ENCODE data around the gene CFH. TPM values are rescaled to one million over a fixed set of nuclear protein-coding genes. Genes with fewer than 3 reads are reported as not detected.

CFH gene
- total and polyA plus RNA-seq, 8 donors, result 3.3 to 25.7 (median 7.4) TPM

DNA sequence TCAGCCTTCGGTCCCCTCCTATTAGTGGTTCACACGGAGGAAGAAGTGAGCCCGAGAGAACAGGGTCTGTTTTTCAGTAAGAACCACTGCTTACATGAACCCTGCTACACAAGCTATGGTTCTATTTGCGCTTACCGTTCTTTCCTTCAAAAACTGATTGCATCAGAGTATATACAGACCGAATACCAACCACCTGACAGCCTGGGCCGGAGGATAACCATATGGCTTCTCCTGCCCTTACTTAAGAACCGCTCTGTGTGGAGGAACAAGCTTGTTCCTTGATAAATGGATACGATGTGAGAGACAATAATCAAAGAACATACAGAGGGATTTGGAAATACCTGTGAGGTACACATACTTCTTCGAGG, 42.5 kb upstream of the CFH start:
- peaks cover 0 to 9% (median 2%) of the 10 kb centered on the region in 4 donors for H3K27me3 ChIP-seq
- H3K36me3 ChIP-seq, result no peaks in the 10 kb centered on the region
- 38 to 39% methylated on average over 10 of the region's 10 CpGs for WGBS, 2 donors
- no peaks in the 10 kb centered on the region for H3K4me1 ChIP-seq
- DNase-seq (no peak), ATAC-seq (peak in 3 of 4 donors; percentile 21 to 39 (median 34)), FAIRE-seq (no peak)
- peak overlapping the region in 1 of 4 donors; percentile 44 for H3K4me3 ChIP-seq
- no peaks in the 10 kb centered on the region for H3K9me3 ChIP-seq
- TF ChIP-seq, protein P1, sequence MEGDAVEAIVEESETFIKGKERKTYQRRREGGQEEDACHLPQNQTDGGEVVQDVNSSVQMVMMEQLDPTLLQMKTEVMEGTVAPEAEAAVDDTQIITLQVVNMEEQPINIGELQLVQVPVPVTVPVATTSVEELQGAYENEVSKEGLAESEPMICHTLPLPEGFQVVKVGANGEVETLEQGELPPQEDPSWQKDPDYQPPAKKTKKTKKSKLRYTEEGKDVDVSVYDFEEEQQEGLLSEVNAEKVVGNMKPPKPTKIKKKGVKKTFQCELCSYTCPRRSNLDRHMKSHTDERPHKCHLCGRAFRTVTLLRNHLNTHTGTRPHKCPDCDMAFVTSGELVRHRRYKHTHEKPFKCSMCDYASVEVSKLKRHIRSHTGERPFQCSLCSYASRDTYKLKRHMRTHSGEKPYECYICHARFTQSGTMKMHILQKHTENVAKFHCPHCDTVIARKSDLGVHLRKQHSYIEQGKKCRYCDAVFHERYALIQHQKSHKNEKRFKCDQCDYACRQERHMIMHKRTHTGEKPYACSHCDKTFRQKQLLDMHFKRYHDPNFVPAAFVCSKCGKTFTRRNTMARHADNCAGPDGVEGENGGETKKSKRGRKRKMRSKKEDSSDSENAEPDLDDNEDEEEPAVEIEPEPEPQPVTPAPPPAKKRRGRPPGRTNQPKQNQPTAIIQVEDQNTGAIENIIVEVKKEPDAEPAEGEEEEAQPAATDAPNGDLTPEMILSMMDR (IDR thresholded peaks at IDR 0.05), result no peak
- no peak overlapping the region for H3K27ac ChIP-seq
- intact Hi-C loops (cut with DNase I), result no loop called here

DNA sequence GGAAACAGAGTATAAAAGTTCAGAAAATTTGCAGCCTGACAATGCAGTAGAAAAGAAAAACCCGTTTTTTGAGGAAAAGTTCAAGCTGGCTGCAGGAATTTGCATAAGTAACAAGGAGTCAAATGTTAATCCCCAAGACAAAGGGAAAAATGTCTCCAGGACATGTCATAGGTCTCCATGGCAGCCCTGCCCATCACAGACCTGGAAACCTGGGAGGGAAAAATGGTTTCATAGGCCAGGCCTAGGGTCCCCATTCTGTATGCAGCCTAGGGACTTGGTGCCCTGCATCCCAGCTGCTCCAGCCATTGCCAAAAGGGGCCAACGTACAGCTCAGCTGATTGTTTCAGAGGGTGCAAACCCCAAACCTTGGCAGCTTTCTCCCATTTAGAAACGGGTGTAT, 40.0 kb upstream of the CFH start:
- WGBS, 2 donors, result 55 to 69% methylated on average over 3 of the region's 3 CpGs

DNA sequence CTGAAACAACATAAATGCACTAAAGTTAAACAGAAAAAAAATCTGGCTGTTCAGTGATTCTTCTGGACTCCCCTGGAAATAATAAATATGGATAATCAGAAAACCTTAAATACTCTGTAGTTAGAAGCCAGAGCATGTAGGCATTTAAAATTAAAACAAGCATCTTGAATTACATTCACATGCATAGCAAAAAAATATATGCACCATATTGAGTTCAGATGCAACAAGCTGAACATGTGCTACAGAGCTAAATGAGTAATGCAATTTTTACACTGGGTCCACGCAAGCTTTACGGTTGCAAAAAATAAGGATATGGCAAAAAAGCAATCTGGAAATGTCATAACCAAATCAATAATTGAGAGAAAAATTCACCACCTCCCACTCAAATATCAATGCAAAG, 32.1 kb upstream of the CFH start:
- no peaks in the 10 kb centered on the region for H3K4me1 ChIP-seq
- no peaks in the 10 kb centered on the region for H3K27me3 ChIP-seq
- intact Hi-C loops (cut with DNase I), result no loop called here
- TF ChIP-seq, protein P1 (IDR thresholded peaks at IDR 0.05), result no peak
- no peaks in the 10 kb centered on the region for H3K36me3 ChIP-seq
- no peaks in the 10 kb centered on the region for H3K9me3 ChIP-seq
- H3K27ac ChIP-seq, result no peak overlapping the region
- no peak for ATAC-seq
- DNase-seq, result no peak
- WGBS, 2 donors, result 42 to 60% methylated on average over 2 of the region's 2 CpGs
- H3K4me3 ChIP-seq, result no peak overlapping the region
- FAIRE-seq, result no peak

More for the DNA sequence above, 40.0 kb upstream of the CFH start:
- H3K9me3 ChIP-seq, result no peaks in the 10 kb centered on the region
- no peak overlapping the region for H3K27ac ChIP-seq
- DNase-seq, result peak in 1 of 6 donors; percentile 20
- H3K27me3 ChIP-seq, result peaks cover 0 to 4% (median 2%) of the 10 kb centered on the region in 4 donors
- intact Hi-C loops (cut with DNase I), result no loop called here
- FAIRE-seq, result no peak
- no peak overlapping the region for H3K4me3 ChIP-seq
- TF ChIP-seq, protein P1 (IDR thresholded peaks at IDR 0.05), result no peak
- ATAC-seq, result no peak
- no peaks in the 10 kb centered on the region for H3K36me3 ChIP-seq
- no peaks in the 10 kb centered on the region for H3K4me1 ChIP-seq

DNA sequence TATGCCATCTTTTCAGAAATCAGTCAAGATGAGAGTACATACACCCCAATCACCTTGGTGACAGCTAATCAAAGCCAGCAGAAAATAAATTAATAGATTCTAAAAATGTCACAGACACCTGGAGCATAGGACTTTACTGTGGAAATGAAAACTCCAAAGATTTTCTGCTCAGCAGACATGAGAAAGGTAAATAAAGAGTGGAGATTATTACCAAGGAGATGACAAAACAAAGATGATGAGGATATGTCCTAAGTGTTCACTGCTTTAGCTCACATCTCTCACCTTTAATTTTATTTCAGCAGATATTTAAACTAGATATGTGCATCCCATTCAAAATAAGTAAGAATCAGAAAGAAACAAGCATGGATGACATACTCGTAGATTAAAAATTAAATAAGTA, 28.8 kb upstream of the CFH start:
- H3K27ac ChIP-seq, result no peak overlapping the region
- no peak overlapping the region for H3K4me3 ChIP-seq
- no peaks in the 10 kb centered on the region for H3K4me1 ChIP-seq
- no peaks in the 10 kb centered on the region for H3K9me3 ChIP-seq
- DNase-seq (no peak), ATAC-seq (no peak), FAIRE-seq (no peak)
- no peaks in the 10 kb centered on the region for H3K36me3 ChIP-seq
- WGBS, 2 donors, result 67 to 83% methylated on average over 1 of the region's 1 CpG
- intact Hi-C loops (cut with DNase I), result no loop called here
- TF ChIP-seq, protein P1 (IDR thresholded peaks at IDR 0.05), result no peak
- no peaks in the 10 kb centered on the region for H3K27me3 ChIP-seq

DNA sequence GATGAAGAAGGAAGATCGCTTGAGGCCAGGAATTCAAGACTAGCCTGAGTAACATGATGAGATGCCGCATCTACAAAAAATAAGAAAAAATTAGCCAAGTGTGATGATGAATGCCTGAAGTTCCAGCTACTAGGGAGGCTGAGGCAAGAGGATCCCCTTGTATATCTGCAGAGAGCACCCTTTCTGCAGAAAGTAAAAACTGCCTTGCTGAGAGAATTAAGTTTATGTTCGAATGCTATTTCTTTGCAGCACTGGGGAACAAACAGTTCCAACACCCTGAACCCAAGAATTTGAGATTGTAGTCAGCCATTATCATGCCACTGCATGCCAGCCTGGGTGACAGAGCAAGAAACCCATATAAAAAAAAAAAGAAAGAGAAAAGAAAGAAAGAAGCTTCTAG, 23.0 kb upstream of the CFH start:
- Histone ChIP-seq H3K36me3 (no peaks in the 10 kb centered on the region), H3K4me3 (no peak overlapping the region), H3K9me3 (no peaks in the 10 kb centered on the region), H3K27me3 (no peaks in the 10 kb centered on the region), H3K27ac (no peak overlapping the region), H3K4me1 (no peaks in the 10 kb centered on the region)
- FAIRE-seq (no peak), DNase-seq (no peak), ATAC-seq (no peak)
- TF ChIP-seq, protein P1 (IDR thresholded peaks at IDR 0.05), result no peak
- WGBS, 2 donors, result 84 to 87% methylated on average over 3 of the region's 3 CpGs
- intact Hi-C loops (cut with DNase I), result no loop called here
